ENCODE data around the gene LYVE1.

The LYVE1 gene

GRCh38 chr11:10519630-10520029 is 48.8 kb downstream of the LYVE1 start:
- no peak for DNase-seq

- DNase-seq: no peak
These were observed 49.6 kb downstream of the LYVE1 start for GRCh38 chr11:10518891-10519290.

- DNase-seq: no peak
These were observed 50.3 kb downstream of the LYVE1 start for GRCh38 chr11:10518123-10518522.

GRCh38 chr11:10515418-10515817 is 53.0 kb downstream of the LYVE1 start:
- DNase-seq: no peak

- no peak for DNase-seq
These were observed 53.8 kb downstream of the LYVE1 start for GRCh38 chr11:10514709-10515108.

GRCh38 chr11:10514202-10514601 is 54.3 kb downstream of the LYVE1 start:
- no peak for DNase-seq

GRCh38 chr11:10511181-10511621 is 57.3 kb downstream of the LYVE1 start:
- DNase-seq: no peak

All from activated naive CD4-positive, alpha-beta T cell (primary cell).